IMR-90 (cell line): Measurements from ENCODE around the gene NOTCH2.

Experiments
- CHD1 ChIP-seq: IDR thresholded peaks from 2 replicates; pipeline ENCODE4 v1.6.1; 2012; ENCODE audit warnings: low read depth, low read length, improper control_type of control experiment
- CTCF ChIP-seq: conservative IDR thresholded peaks from 2 replicates; pipeline ENCODE4 v1.5.1; 2012; ENCODE audit warnings: mild to moderate bottlenecking, low read depth, low read length, improper control_type of control experiment
- ELK1 ChIP-seq: fragments of 150-350 bp; IDR thresholded peaks from 2 replicates; pipeline ENCODE4 v1.6.1; 2016; ENCODE audit warnings: low read depth, mild to moderate bottlenecking, low read length, moderate library complexity, borderline replicate concordance
- MXI1 ChIP-seq: IDR thresholded peaks from 2 replicates; pipeline ENCODE4 v1.6.1; 2012; ENCODE audit warnings: low read depth, mild to moderate bottlenecking, low read length, moderate library complexity, borderline replicate concordance
- NFE2L2 ChIP-seq: fragments of 150-350 bp; IDR thresholded peaks from 2 replicates; pipeline ENCODE4 v1.6.1; 2016; ENCODE audit warnings: low read depth, mild to moderate bottlenecking, low read length
- POLR2A ChIP-seq: IDR thresholded peaks from 2 replicates; pipeline ENCODE4 v1.6.1; 2012; ENCODE audit warnings: mild to moderate bottlenecking, low read depth, low read length
- RAD21 ChIP-seq: IDR thresholded peaks from 2 replicates; pipeline ENCODE4 v1.6.1; 2012; ENCODE audit warnings: low read length, improper control_type of control experiment
- RCOR1 ChIP-seq: IDR thresholded peaks from 2 replicates; pipeline ENCODE4 v1.6.1; 2012; ENCODE audit warnings: mild to moderate bottlenecking, low read length, improper control_type of control experiment; ENCODE audit not compliant: insufficient replicate concordance

- no peak for TF ChIP-seq POLR2A
- no peak for TF ChIP-seq CTCF
- TF ChIP-seq NFE2L2, result no peak
- no peak for TF ChIP-seq CHD1
- TF ChIP-seq ELK1, result no peak
- TF ChIP-seq RCOR1, result no peak
- TF ChIP-seq RAD21, result no peak
- TF ChIP-seq MXI1, result no peak
Measured at GRCh38 chr1:119898530-119898929, 170.9 kb downstream of the NOTCH2 start.
